Keratinocyte (primary cell): ENCODE results near the gene RSPRY1. TPM values are rescaled to one million over a fixed set of nuclear protein-coding genes. Genes with fewer than 3 reads are reported as not detected.

Experiments used
- DNase-seq: peaks from one replicate; pipeline ENCODE4 v3.0.0-alpha.2; 2011; ENCODE audit warnings: low read depth, missing footprints, low spot score
- FAIRE-seq: peaks from 2 replicates; lab custom pipeline; 2011; peaks lifted over from hg19 to GRCh38; lab: Jason Lieb, UNC
- H2AFZ ChIP-seq: 2 replicates; pipeline ENCODE4 v1.6.0; 2012; ENCODE audit warnings: low read length, control low read depth, inconsistent platforms; ENCODE audit not compliant: control insufficient read depth
- H3K27ac ChIP-seq: 2 replicates; pipeline ENCODE4 v1.5.1; 2011; ENCODE audit warnings: low read length; ENCODE audit not compliant: control insufficient read depth, insufficient read depth
- H3K27me3 ChIP-seq: 3 replicates; pipeline ENCODE4 v1.6.0; 2011; ENCODE audit warnings: low read length; ENCODE audit not compliant: control insufficient read depth, insufficient read depth; ENCODE audit errors: extremely low read depth
- H3K36me3 ChIP-seq, 2 experiments: 2 replicates in 1 of 2; 3 replicates in 1 of 2; pipeline ENCODE4 v1.5.1; 2011; ENCODE audit warnings: low read length in 2 of 2, mild to moderate bottlenecking in 1 of 2; ENCODE audit not compliant: control insufficient read depth in 2 of 2, insufficient read depth in 2 of 2; ENCODE audit errors: extremely low read depth in 1 of 2
- H3K4me1 ChIP-seq: 3 replicates; pipeline ENCODE4 v1.5.1; 2011; ENCODE audit warnings: low read length; ENCODE audit not compliant: control insufficient read depth, insufficient read depth; ENCODE audit errors: extremely low read depth
- H3K4me2 ChIP-seq: 3 replicates; pipeline ENCODE4 v1.6.0; 2011; ENCODE audit warnings: low read depth, low read length; ENCODE audit not compliant: control insufficient read depth, insufficient read depth; ENCODE audit errors: extremely low read depth
- H3K4me3 ChIP-seq, 3 experiments: fragments of 200-600 bp in 1 of 3; sonication (generic) in 1 of 3; 2 replicates in 2 of 3; 3 replicates in 1 of 3; pipeline ENCODE4 v1.5.1; 2011 to 2016; ENCODE audit warnings: low read length in 3 of 3, mild to moderate bottlenecking in 3 of 3, control low read depth in 2 of 3, inconsistent platforms in 1 of 3, low read depth in 1 of 3, mixed read lengths in 1 of 3, mixed run types in 1 of 3, moderate library complexity in 1 of 3; ENCODE audit not compliant: control insufficient read depth in 2 of 3, insufficient read depth in 2 of 3; ENCODE audit errors: extremely low read depth in 1 of 3
- H3K79me2 ChIP-seq: 2 replicates; pipeline ENCODE4 v1.6.0; 2012; ENCODE audit warnings: low read length; ENCODE audit not compliant: control insufficient read depth, insufficient read depth
- H3K9ac ChIP-seq: 3 replicates; pipeline ENCODE4 v1.6.0; 2011; ENCODE audit warnings: low read length; ENCODE audit not compliant: control insufficient read depth, insufficient read depth; ENCODE audit errors: extremely low read depth
- H3K9me1 ChIP-seq: 3 replicates; pipeline ENCODE4 v1.6.0; 2011; ENCODE audit warnings: low read length; ENCODE audit not compliant: control insufficient read depth, insufficient read depth; ENCODE audit errors: extremely low read depth
- H3K9me3 ChIP-seq: 2 replicates; pipeline ENCODE4 v1.5.1; 2012; ENCODE audit warnings: low read depth, low read length; ENCODE audit not compliant: control insufficient read depth
- H4K20me1 ChIP-seq: 3 replicates; pipeline ENCODE4 v1.6.0; 2011; ENCODE audit warnings: low read length; ENCODE audit not compliant: control insufficient read depth, insufficient read depth; ENCODE audit errors: extremely low read depth
- EZH2 ChIP-seq: IDR thresholded peaks from one replicate; pipeline ENCODE4 v1.6.1; 2012; ENCODE audit warnings: inconsistent platforms, mild to moderate bottlenecking, low read length, moderate library complexity
- dilution Hi-C: fragments of 300-500 bp; cut with MboI; formaldehyde crosslinking; loops from one replicate; pipeline ENCODE4 v1.7.0; 2020; ENCODE audit warnings: low sequenced_read_pairs; ENCODE audit not compliant: extremely low pct_ligation_motif_present
- polyA plus RNA-seq, 5 experiments: library from polyadenylated mRNA; depleted of rRNA in 3 of 5; stranded (reverse) in 3 of 5; stranded (forward) in 1 of 5; unstranded in 1 of 5; fragments of >200 nt; gene quantifications; 1 replicate in 1 of 5; 2 replicates in 3 of 5; 3 replicates in 1 of 5; pipeline versions ENCODE4 v1.2.1 to v1.2.3, GENCODE V29; 2011 to 2012; ENCODE audit warnings: missing spikeins in 2 of 5, low read depth in 1 of 5, low replicate concordance in 1 of 5
- TF ChIP-seq, protein P1 (sequence below), 3 experiments: IDR thresholded peaks in 1 of 3; conservative IDR thresholded peaks in 1 of 3; optimal IDR thresholded peaks in 1 of 3; 2 replicates in 2 of 3; 3 replicates in 1 of 3; pipeline versions ENCODE3 to v1.5.1; 2011; ENCODE audit warnings: low read length in 3 of 3, mild to moderate bottlenecking in 3 of 3, moderate library complexity in 2 of 3, control low read depth in 1 of 3, inconsistent platforms in 1 of 3; ENCODE audit not compliant: insufficient read depth in 2 of 3; ENCODE audit errors: extremely low read depth in 1 of 3

The RSPRY1 gene
- polyA plus RNA-seq, 1 donor (not counting 4 experiments of a cell fraction or from before 2014, with no cell fraction given): 42.2 TPM

DNA sequence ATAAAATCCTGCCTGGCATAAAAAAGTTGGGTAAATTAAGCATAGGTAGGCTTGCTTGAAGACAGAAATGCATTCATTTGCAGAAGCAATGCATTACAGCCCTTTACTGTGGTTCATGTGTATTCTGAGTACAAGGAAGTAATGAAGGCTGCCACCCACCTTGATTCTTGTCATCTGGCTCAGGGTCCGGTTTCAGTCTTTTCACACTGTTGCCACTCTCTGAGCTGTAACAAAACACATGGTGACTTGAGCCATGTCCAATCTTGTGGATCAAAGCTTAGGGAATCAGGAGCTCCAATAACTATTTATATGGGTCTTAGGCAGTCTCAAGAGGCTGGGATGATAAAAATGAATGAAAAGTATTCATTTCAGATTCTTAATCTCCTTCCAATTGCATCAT lies 22.3 kb upstream of the RSPRY1 start:
- Histone ChIP-seq H3K27ac (no peak overlapping the region), H4K20me1 (no peaks in the 10 kb centered on the region), H3K9me1 (peaks cover 4% of the 10 kb centered on the region), H3K4me2 (no peak overlapping the region), H3K9me3 (no peaks in the 10 kb centered on the region), H2AFZ (no peak overlapping the region), H3K9ac (no peak overlapping the region), H3K79me2 (no peaks in the 10 kb centered on the region), H3K27me3 (no peaks in the 10 kb centered on the region), H3K36me3 (peaks cover 10 to 34% of the 10 kb centered on the region in 2 experiments), H3K4me1 (peaks cover 25% of the 10 kb centered on the region), H3K4me3 (no peak overlapping the region)
- FAIRE-seq: no peak
- DNase-seq: no peak
- dilution Hi-C loops: no loop called here
- TF ChIP-seq, protein P1, sequence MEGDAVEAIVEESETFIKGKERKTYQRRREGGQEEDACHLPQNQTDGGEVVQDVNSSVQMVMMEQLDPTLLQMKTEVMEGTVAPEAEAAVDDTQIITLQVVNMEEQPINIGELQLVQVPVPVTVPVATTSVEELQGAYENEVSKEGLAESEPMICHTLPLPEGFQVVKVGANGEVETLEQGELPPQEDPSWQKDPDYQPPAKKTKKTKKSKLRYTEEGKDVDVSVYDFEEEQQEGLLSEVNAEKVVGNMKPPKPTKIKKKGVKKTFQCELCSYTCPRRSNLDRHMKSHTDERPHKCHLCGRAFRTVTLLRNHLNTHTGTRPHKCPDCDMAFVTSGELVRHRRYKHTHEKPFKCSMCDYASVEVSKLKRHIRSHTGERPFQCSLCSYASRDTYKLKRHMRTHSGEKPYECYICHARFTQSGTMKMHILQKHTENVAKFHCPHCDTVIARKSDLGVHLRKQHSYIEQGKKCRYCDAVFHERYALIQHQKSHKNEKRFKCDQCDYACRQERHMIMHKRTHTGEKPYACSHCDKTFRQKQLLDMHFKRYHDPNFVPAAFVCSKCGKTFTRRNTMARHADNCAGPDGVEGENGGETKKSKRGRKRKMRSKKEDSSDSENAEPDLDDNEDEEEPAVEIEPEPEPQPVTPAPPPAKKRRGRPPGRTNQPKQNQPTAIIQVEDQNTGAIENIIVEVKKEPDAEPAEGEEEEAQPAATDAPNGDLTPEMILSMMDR (optimal IDR thresholded peaks at IDR 0.05 in 1 of 3, IDR thresholded peaks at IDR 0.05 in 1 of 3, conservative IDR thresholded peaks at IDR 0.05 in 1 of 3; ENCODE audit: extremely low read depth in 1 of 3, insufficient read depth in 2 of 3, low read length in 3 of 3): no peak
- TF ChIP-seq EZH2: no peak

DNA sequence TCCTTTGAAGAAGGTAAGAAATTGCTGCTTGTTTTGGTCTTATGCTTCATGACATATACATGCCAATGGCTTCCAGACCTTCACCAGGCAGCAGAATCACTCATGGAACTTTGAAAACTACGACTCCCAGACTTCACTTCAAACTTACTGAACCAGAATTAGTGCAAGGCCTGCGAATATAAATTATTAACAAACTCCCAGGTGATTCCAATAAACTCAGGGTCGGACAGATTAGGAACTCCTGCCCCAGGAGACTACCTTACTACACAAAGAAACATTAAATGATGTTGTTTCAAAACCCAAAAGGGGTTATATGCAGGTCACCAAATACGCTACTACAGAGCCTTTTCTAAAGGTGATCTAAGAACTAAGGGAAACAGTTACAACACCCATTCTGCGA lies 20.6 kb upstream of the RSPRY1 start:
- FAIRE-seq: no peak

More for the DNA sequence above, 20.6 kb upstream of the RSPRY1 start:
- no peaks in the 10 kb centered on the region for H3K27me3 ChIP-seq
- H4K20me1 ChIP-seq: no peaks in the 10 kb centered on the region
- no peak overlapping the region for H3K27ac ChIP-seq
- H3K9me1 ChIP-seq: peaks cover 4% of the 10 kb centered on the region
- no peak overlapping the region for H3K4me3 ChIP-seq
- H3K9ac ChIP-seq: no peak overlapping the region
- H2AFZ ChIP-seq: no peak overlapping the region
- H3K79me2 ChIP-seq: no peaks in the 10 kb centered on the region
- TF ChIP-seq, protein P1 (optimal IDR thresholded peaks at IDR 0.05 in 1 of 3, IDR thresholded peaks at IDR 0.05 in 1 of 3, conservative IDR thresholded peaks at IDR 0.05 in 1 of 3; ENCODE audit: extremely low read depth in 1 of 3, insufficient read depth in 2 of 3, low read length in 3 of 3): no peak
- no peak for TF ChIP-seq EZH2
- dilution Hi-C loops: no loop called here
- no peak overlapping the region for H3K4me2 ChIP-seq
- peaks cover 25% of the 10 kb centered on the region for H3K4me1 ChIP-seq
- H3K36me3 ChIP-seq: peaks cover 8 to 32% of the 10 kb centered on the region in 2 experiments
- no peak for DNase-seq
- H3K9me3 ChIP-seq: no peaks in the 10 kb centered on the region
